Spleen (tissue), 11 donors: ENCODE data around the gene TSG101. TPM values are rescaled to one million over a fixed set of nuclear protein-coding genes. Genes with fewer than 3 reads are reported as not detected.

Source experiments
- DNase-seq: peaks from one replicate; pipeline ENCODE4 v3.0.0-alpha.2; 2020
- H3K27ac ChIP-seq, 8 donors: fragments of 200-600 bp; sonication (generic) in 7 of 8; 1 replicate in 4 of 8; 2 replicates in 4 of 8; pipeline versions ENCODE4 v1.5.0 to v1.8.0; 2016 to 2021; ENCODE audit warnings: inconsistent platforms in 4 of 8, mild to moderate bottlenecking in 4 of 8, moderate library complexity in 1 of 8
- H3K27me3 ChIP-seq, 7 donors: fragments of 200-600 bp; sonication (generic) in 6 of 7; replicated peaks in 1 of 7; 1 replicate in 4 of 7; 2 replicates in 3 of 7; pipeline versions ENCODE4 v1.5.0 to v1.8.0; 2016 to 2021; ENCODE audit warnings: inconsistent platforms in 3 of 7, mild to moderate bottlenecking in 1 of 7
- H3K36me3 ChIP-seq, 6 donors: fragments of 200-600 bp; sonication (generic) in 5 of 6; 1 replicate in 4 of 6; 2 replicates in 2 of 6; pipeline versions ENCODE4 v1.5.0 to v1.8.0; 2016 to 2021; ENCODE audit warnings: inconsistent platforms in 2 of 6
- H3K4me1 ChIP-seq, 6 donors: fragments of 200-600 bp; sonication (generic) in 5 of 6; 1 replicate in 3 of 6; 2 replicates in 3 of 6; pipeline versions ENCODE4 v1.5.0 to v1.8.0; 2016 to 2021; ENCODE audit warnings: inconsistent platforms in 3 of 6
- H3K4me3 ChIP-seq, 8 donors: fragments of 200-600 bp; sonication (generic) in 7 of 8; 1 replicate in 4 of 8; 2 replicates in 4 of 8; pipeline versions ENCODE4 v1.5.0 to v1.8.0; 2016 to 2021; ENCODE audit warnings: inconsistent platforms in 4 of 8, mild to moderate bottlenecking in 4 of 8, moderate library complexity in 2 of 8
- H3K9me3 ChIP-seq, 8 donors: fragments of 200-600 bp; sonication (generic) in 7 of 8; 1 replicate in 4 of 8; 2 replicates in 4 of 8; pipeline versions ENCODE4 v1.5.0 to v1.8.0; 2016 to 2021; ENCODE audit warnings: inconsistent platforms in 4 of 8
- CTCF ChIP-seq, 11 experiments: fragments of 200-600 bp in 7 of 11; fragments of 450-650 bp in 4 of 11; sonication (generic) in 4 of 11; IDR thresholded peaks in 8 of 11; conservative IDR thresholded peaks in 3 of 11; 1 replicate in 7 of 11; 2 replicates in 4 of 11; pipeline versions ENCODE4 v1.4.0 to v1.8.0; 2016 to 2021; ENCODE audit warnings: antibody characterized with exemption in 11 of 11, inconsistent platforms in 4 of 11, mild to moderate bottlenecking in 1 of 11
- POLR2A ChIP-seq, 3 donors: fragments of 450-650 bp; IDR thresholded peaks; one replicate each; pipeline ENCODE4 v1.5.1; 2017; ENCODE audit warnings: antibody characterized with exemption in 3 of 3, mild to moderate bottlenecking in 1 of 3
- POLR2AphosphoS5 ChIP-seq, 3 donors: sonication (generic); formaldehyde crosslinking; IDR thresholded peaks; one replicate each; pipeline ENCODE4 v1.5.1; 2017; ENCODE audit warnings: antibody characterized with exemption in 3 of 3
- WGBS, 5 donors: extraction: QIAGEN DNeasy Blood & Tissue Kit in 3 of 5; methylation state at CpG; one replicate each; pipeline versions ENCODE4 v1.1.5 to v1.1.7; 2013 to 2018; 5-methylcytosine and 5-hydroxymethylcytosine counted together
- intact Hi-C: fragments of 100-400 bp; cut with DNase I; formaldehyde crosslinking; loops from one replicate; pipeline ENCODE4 v1.15.0; 2023; ENCODE audit warnings: low total_unique reads
- polyA plus RNA-seq, 3 donors: library from polyadenylated mRNA; stranded (reverse); fragments of 200-250 nt; gene quantifications; one replicate each; pipeline ENCODE4 v1.2.1, GENCODE V29; 2013
- total RNA-seq, 7 donors: library from RNA; depleted of rRNA in 3 of 7; stranded (reverse); fragments of >200 nt in 3 of 7; fragmentation: NEBNext Ultra II Directional in 4 of 7; extraction: Animal tissue kit (Norgen Biotek cat#: 25700) in 4 of 7; gene quantifications; one replicate each; pipeline versions ENCODE4 v1.1.0 to v1.2.1, GENCODE V29; 2016 to 2021
- donor health status: healthy with polysubstance abuse.
- donor health status: DM: no; HTN: no; CAD: no; lungs with moderate emphysema.
- donor health status: DM: no; HTN: no; CAD: no.
- donor health status: Bipolar disorder and iron deficiency.
- donor health status: healthy.
- donor health status: DM: no; HTN: no; CAD: no.
- donor health status: DM: yes; HTN: yes; CAD: no.

Gene TSG101
- total and polyA plus RNA-seq, 10 donors, result 25.4 to 95.1 (median 45.4) TPM

GRCh38 chr11:18466402-18466801 lies 60.3 kb downstream of the TSG101 start:
- Histone ChIP-seq H3K9me3 (no peaks in the 10 kb centered on the region), H3K4me1 (no peaks in the 10 kb centered on the region), H3K36me3 (peaks cover 0 to 14% (median 0%) of the 10 kb centered on the region in 6 donors), H3K27ac (no peak overlapping the region), H3K4me3 (no peak overlapping the region), H3K27me3 (no peaks in the 10 kb centered on the region)
- intact Hi-C loops, result no loop called here
- WGBS, 5 donors, result 91 to 100% (median 96%) methylated on average over 2 of the region's 2 CpGs
- no peak for DNase-seq
- TF ChIP-seq POLR2A (IDR thresholded peaks at IDR 0.05) (no peak), POLR2AphosphoS5 (IDR thresholded peaks at IDR 0.05) (no peak), CTCF (IDR thresholded peaks at IDR 0.05 in 8 of 11, conservative IDR thresholded peaks at IDR 0.05 in 3 of 11) (no peak)

GRCh38 chr11:18463439-18463838 lies 63.3 kb downstream of the TSG101 start:
- Histone ChIP-seq H3K27me3 (no peaks in the 10 kb centered on the region), H3K36me3 (no peaks in the 10 kb centered on the region), H3K9me3 (no peaks in the 10 kb centered on the region), H3K27ac (no peak overlapping the region), H3K4me1 (no peaks in the 10 kb centered on the region), H3K4me3 (no peak overlapping the region)
- TF ChIP-seq CTCF (IDR thresholded peaks at IDR 0.05 in 8 of 11, conservative IDR thresholded peaks at IDR 0.05 in 3 of 11), result no peak
- no peak for TF ChIP-seq POLR2A (IDR thresholded peaks at IDR 0.05)
- no peak for TF ChIP-seq POLR2AphosphoS5 (IDR thresholded peaks at IDR 0.05)
- 56 to 79% (median 76%) methylated on average over 1 of the region's 1 CpG for WGBS, 5 donors
- no peak for DNase-seq
- intact Hi-C loops, result no loop called here

GRCh38 chr11:18461909-18462308 lies 64.8 kb downstream of the TSG101 start:
- DNase-seq, result no peak
- WGBS, 5 donors, result 92 to 100% (median 96%) methylated on average over 6 of the region's 6 CpGs
- Histone ChIP-seq H3K4me1 (no peaks in the 10 kb centered on the region), H3K27me3 (no peaks in the 10 kb centered on the region), H3K27ac (no peak overlapping the region), H3K9me3 (no peaks in the 10 kb centered on the region), H3K36me3 (no peaks in the 10 kb centered on the region), H3K4me3 (no peak overlapping the region)
- TF ChIP-seq POLR2AphosphoS5 (IDR thresholded peaks at IDR 0.05) (no peak), POLR2A (IDR thresholded peaks at IDR 0.05) (no peak), CTCF (IDR thresholded peaks at IDR 0.05 in 8 of 11, conservative IDR thresholded peaks at IDR 0.05 in 3 of 11) (no peak)
- intact Hi-C loops, result no loop called here

- Histone ChIP-seq H3K4me1 (no peaks in the 10 kb centered on the region), H3K27ac (no peak overlapping the region), H3K9me3 (no peaks in the 10 kb centered on the region), H3K27me3 (peaks cover 0 to 14% (median 0%) of the 10 kb centered on the region in 7 donors), H3K36me3 (no peaks in the 10 kb centered on the region), H3K4me3 (no peak overlapping the region)
- 85 to 94% (median 92%) methylated on average over 4 of the region's 4 CpGs for WGBS, 5 donors
- TF ChIP-seq CTCF (IDR thresholded peaks at IDR 0.05 in 8 of 11, conservative IDR thresholded peaks at IDR 0.05 in 3 of 11) (no peak), POLR2AphosphoS5 (IDR thresholded peaks at IDR 0.05) (no peak), POLR2A (IDR thresholded peaks at IDR 0.05) (no peak)
- intact Hi-C loops, result no loop called here
- no peak for DNase-seq
Observed at GRCh38 chr11:18459634-18460033, 67.1 kb downstream of the TSG101 start.
